ENCODE data around the gene CYP4F12. TPM values are rescaled to one million over a fixed set of nuclear protein-coding genes. Genes with fewer than 3 reads are reported as not detected.

Gene CYP4F12
- total and polyA plus RNA-seq, 2 of the 4 experiments (the other 2 are of a cell fraction), result not detected

GRCh38 chr19:15649526-15649925 lies 23.4 kb upstream of the CYP4F12 start:
- CTCF ChIA-PET, result no interaction called here
- in situ Hi-C loops (cut with MboI; ENCODE audit: low sequenced_read_pairs), result loop anchor here (25.0 kb wide), 2 partner anchors 538 to 763 kb away; partner anchors contain the start of genes AP1M1 and FAM32A
- ATAC-seq (ENCODE audit: low read depth) (no peak), DNase-seq (no peak)
- H3K36me3 ChIP-seq (ENCODE audit: control insufficient read depth, insufficient read depth, low read length), result no peaks in the 10 kb centered on the region
- H4K5ac ChIP-seq (ENCODE audit: low read depth, low read length), result no peak overlapping the region
- no peak overlapping the region for H3K56ac ChIP-seq (ENCODE audit: extremely low read depth, insufficient read depth, low read length)
- no peak overlapping the region for H2AK5ac ChIP-seq (ENCODE audit: low read depth, low read length)
- H2BK20ac ChIP-seq (ENCODE audit: low read depth, low read length), result no peak overlapping the region
- no peak overlapping the region for H2BK15ac ChIP-seq (ENCODE audit: low read depth, low read length)
- no peaks in the 10 kb centered on the region for H3K4me1 ChIP-seq (ENCODE audit: control insufficient read depth, insufficient read depth, low read length)
- H3K27ac ChIP-seq (ENCODE audit: insufficient read depth, low read length), result no peak overlapping the region
- POLR2A ChIA-PET (ENCODE audit: unreplicated experiment), result no interaction called here
- H3K9me3 ChIP-seq (ENCODE audit: control insufficient read depth, insufficient read depth, low read length), result peaks cover 24% of the 10 kb centered on the region
- H4K8ac ChIP-seq (ENCODE audit: low read depth in 2 of 2, low read length in 2 of 2), result no peak overlapping the region
- no peak overlapping the region for H3K4me3 ChIP-seq (ENCODE audit: insufficient read depth, low read depth, low read length)
- no peak overlapping the region for H3K4me2 ChIP-seq (ENCODE audit: low read depth, low read length)
- H3K14ac ChIP-seq (replicated peaks; ENCODE audit: low read depth, low read length), result no peak overlapping the region
- no peak overlapping the region for H2BK5ac ChIP-seq (ENCODE audit: low read depth, low read length, poor library complexity, severe bottlenecking)
- H2AK9ac ChIP-seq (replicated peaks; ENCODE audit: low read depth, low read length, poor library complexity), result no peak overlapping the region
- WGBS, 2 experiments (ENCODE audit: extremely low coverage in 2 of 2, insufficient read length in 1 of 2), result 0% methylated on average over 1 of the region's 2 CpGs; no CpG with 5 or more reads in 1 of the 2 experiments
- no peak overlapping the region for H3K23ac ChIP-seq (ENCODE audit: low read depth, low read length)
- no peak overlapping the region for H4K91ac ChIP-seq (ENCODE audit: insufficient read depth, low read depth, low read length)
- no peak overlapping the region for H2BK120ac ChIP-seq (ENCODE audit: low read depth, low read length)
- intact Hi-C loops (cut with micrococcal nuclease), result no loop called here
- H4K20me1 ChIP-seq (ENCODE audit: insufficient read depth, low read length), result no peaks in the 10 kb centered on the region
- H3K4ac ChIP-seq (ENCODE audit: low read depth, low read length), result no peak overlapping the region
- dilution Hi-C loops (cut with HindIII; ENCODE audit: low sequenced_read_pairs, unreplicated experiment), result no loop called here
- no peak overlapping the region for H3K18ac ChIP-seq (ENCODE audit: low read depth, low read length)
- no peaks in the 10 kb centered on the region for H3K79me1 ChIP-seq (ENCODE audit: low read depth in 1 of 2, low read length in 2 of 2)
- H3K9me1 ChIP-seq (ENCODE audit: insufficient read depth, low read length), result no peaks in the 10 kb centered on the region
- no TSS peak for BruUV-seq (replicated peaks)
- TF ChIP-seq RFX5 (IDR thresholded peaks at IDR 0.05; ENCODE audit: low read depth, low read length) (no peak), ELK1 (IDR thresholded peaks at IDR 0.05; ENCODE audit: borderline replicate concordance, low read depth, low read length) (no peak), NFE2L2 (IDR thresholded peaks at IDR 0.05; ENCODE audit: low read depth, low read length) (no peak), MXI1 (IDR thresholded peaks at IDR 0.05; ENCODE audit: borderline replicate concordance, low read depth, low read length) (no peak), MAFK (IDR thresholded peaks at IDR 0.05; ENCODE audit: low read depth, low read length) (no peak), RAD21 (IDR thresholded peaks at IDR 0.05; ENCODE audit: low read length) (no peak), CTCF (conservative IDR thresholded peaks at IDR 0.05; ENCODE audit: low read depth, low read length) (no peak), MAZ (IDR thresholded peaks at IDR 0.05; ENCODE audit: borderline replicate concordance, low read depth, low read length) (no peak), CHD1 (IDR thresholded peaks at IDR 0.05; ENCODE audit: low read depth, low read length) (no peak), BHLHE40 (IDR thresholded peaks at IDR 0.05; ENCODE audit: low read depth, low read length) (no peak), RCOR1 (IDR thresholded peaks at IDR 0.05; ENCODE audit: insufficient replicate concordance, low read length) (no peak), USF2 (IDR thresholded peaks at IDR 0.05; ENCODE audit: low read depth, low read length) (no peak), FOS (IDR thresholded peaks at IDR 0.05; ENCODE audit: low read depth, low read length) (no peak), CEBPB (IDR thresholded peaks at IDR 0.05; ENCODE audit: low read depth, low read length) (no peak), SMC3 (IDR thresholded peaks at IDR 0.05; ENCODE audit: low read depth, low read length) (no peak), POLR2A (IDR thresholded peaks at IDR 0.05; ENCODE audit: low read depth, low read length) (no peak)
- H3K27me3 ChIP-seq (ENCODE audit: control insufficient read depth, insufficient read depth, low read length), result no peaks in the 10 kb centered on the region
- H2AFZ ChIP-seq (replicated peaks; ENCODE audit: low read length, poor library complexity), result no peak overlapping the region
- H3K9ac ChIP-seq (ENCODE audit: low read depth, low read length), result no peak overlapping the region

Data from IMR-90 (cell line).